ENCODE measurements around the gene LIMK1.

LIMK1 gene

GRCh38 chr7:74083117-74083876 is at the start of gene LIMK1:
Gene LIMK1 (plus strand): TSS chr7:74083804. CDS start chr7:74083991, 187 bp downstream.
- Histone ChIP-seq H3K27ac (ENCODE audit: low read length) (peak within 1 kb of the TSS; percentile 75), H3K36me3 (ENCODE audit: insufficient read depth, low read length) (peaks cover 5% of the 10 kb centered on the region), H3K4me1 (ENCODE audit: insufficient read depth, low read length) (peaks cover 21% of the 10 kb centered on the region), H3K9me3 (ENCODE audit: insufficient read depth, low read length, severe bottlenecking) (no peaks in the 10 kb centered on the region), H2AFZ (ENCODE audit: low read depth, low read length) (peak within 1 kb of the TSS; percentile 86), H3K4me3 (ENCODE audit: low read depth in 1 of 2, low read length in 2 of 2) (peak within 1 kb of the TSS; percentile 60 to 65; a peak in 3 of 4 replicates), H3K27me3 (ENCODE audit: insufficient read depth, low read length, poor library complexity) (no peaks in the 10 kb centered on the region), H4K20me1 (ENCODE audit: insufficient read depth, low read length) (no peaks in the 10 kb centered on the region), H3K9ac (ENCODE audit: low read depth, low read length) (peak within 1 kb of the TSS; percentile 69), H3K79me2 (ENCODE audit: insufficient read depth, low read length) (peaks cover 9% of the 10 kb centered on the region; the same call in 1 of the 2 replicates), H3K4me2 (ENCODE audit: insufficient read depth, low read length) (peak within 1 kb of the TSS; percentile 92)
- ATAC-seq (ENCODE audit: insufficient read depth, low read depth): peak; percentile 91
- peak; percentile 87 for DNase-seq
- no peak for TF ChIP-seq CTCF (IDR thresholded peaks at IDR 0.05; ENCODE audit: borderline replicate concordance, extremely low read depth, low read length, poor library complexity, severe bottlenecking)
- no peak for TF ChIP-seq EZH2 (IDR thresholded peaks at IDR 0.05; ENCODE audit: borderline replicate concordance, low read depth, low read length, severe bottlenecking)

- no peak for TF ChIP-seq EZH2 (IDR thresholded peaks at IDR 0.05; ENCODE audit: borderline replicate concordance, low read depth, low read length, severe bottlenecking)
- TF ChIP-seq CTCF (IDR thresholded peaks at IDR 0.05; ENCODE audit: borderline replicate concordance, extremely low read depth, low read length, poor library complexity, severe bottlenecking): no peak
- Histone ChIP-seq H3K36me3 (ENCODE audit: insufficient read depth, low read length) (no peaks in the 10 kb centered on the region), H3K79me2 (ENCODE audit: insufficient read depth, low read length) (no peaks in the 10 kb centered on the region), H2AFZ (ENCODE audit: low read depth, low read length) (no peak overlapping the region), H3K27me3 (ENCODE audit: insufficient read depth, low read length, poor library complexity) (peaks cover 3% of the 10 kb centered on the region), H3K4me3 (ENCODE audit: low read depth in 1 of 2, low read length in 2 of 2) (no peak overlapping the region), H3K27ac (ENCODE audit: low read length) (no peak overlapping the region), H4K20me1 (ENCODE audit: insufficient read depth, low read length) (no peaks in the 10 kb centered on the region; the same call in 1 of the 2 replicates), H3K4me2 (ENCODE audit: insufficient read depth, low read length) (no peak overlapping the region), H3K9me3 (ENCODE audit: insufficient read depth, low read length, severe bottlenecking) (no peaks in the 10 kb centered on the region), H3K9ac (ENCODE audit: low read depth, low read length) (no peak overlapping the region), H3K4me1 (ENCODE audit: insufficient read depth, low read length) (no peaks in the 10 kb centered on the region)
- ATAC-seq (ENCODE audit: insufficient read depth, low read depth): no peak
- no peak for DNase-seq
Measured at GRCh38 chr7:74037609-74038008, 46.0 kb upstream of the LIMK1 start.

- H3K4me3 ChIP-seq (ENCODE audit: low read depth in 1 of 2, low read length in 2 of 2): no peak overlapping the region
- no peaks in the 10 kb centered on the region; the same call in 1 of the 2 replicates for H4K20me1 ChIP-seq (ENCODE audit: insufficient read depth, low read length)
- DNase-seq (no peak), ATAC-seq (ENCODE audit: insufficient read depth, low read depth) (no peak)
- TF ChIP-seq EZH2 (IDR thresholded peaks at IDR 0.05; ENCODE audit: borderline replicate concordance, low read depth, low read length, severe bottlenecking) (no peak), CTCF (IDR thresholded peaks at IDR 0.05; ENCODE audit: borderline replicate concordance, extremely low read depth, low read length, poor library complexity, severe bottlenecking) (no peak)
- H3K9me3 ChIP-seq (ENCODE audit: insufficient read depth, low read length, severe bottlenecking): no peaks in the 10 kb centered on the region
- no peaks in the 10 kb centered on the region for H3K79me2 ChIP-seq (ENCODE audit: insufficient read depth, low read length)
- no peaks in the 10 kb centered on the region for H3K27me3 ChIP-seq (ENCODE audit: insufficient read depth, low read length, poor library complexity)
- no peaks in the 10 kb centered on the region for H3K36me3 ChIP-seq (ENCODE audit: insufficient read depth, low read length)
- H3K9ac ChIP-seq (ENCODE audit: low read depth, low read length): no peak overlapping the region
- no peak overlapping the region for H2AFZ ChIP-seq (ENCODE audit: low read depth, low read length)
- no peaks in the 10 kb centered on the region for H3K4me1 ChIP-seq (ENCODE audit: insufficient read depth, low read length)
- H3K4me2 ChIP-seq (ENCODE audit: insufficient read depth, low read length): no peak overlapping the region
- H3K27ac ChIP-seq (ENCODE audit: low read length): no peak overlapping the region
Measured at GRCh38 chr7:74038194-74038961, 45.2 kb upstream of the LIMK1 start.

Data from DND-41 (cell line).